Bronchial epithelial cell (primary cell): ENCODE data around the gene SLC30A5. TPM values are rescaled to one million over a fixed set of nuclear protein-coding genes. Genes with fewer than 3 reads are reported as not detected.

ENCODE experiments used
- DNase-seq: peaks from one replicate; pipeline ENCODE4 v3.0.0-alpha.2; 2010; ENCODE audit warnings: low read depth
- FAIRE-seq: peaks from 2 replicates; lab custom pipeline; 2011; peaks lifted over from hg19 to GRCh38; lab: Jason Lieb, UNC
- H3K27me3 ChIP-seq: 2 replicates; pipeline ENCODE4 v1.5.1; 2011; ENCODE audit warnings: low read length; ENCODE audit not compliant: control insufficient read depth, insufficient read depth
- H3K36me3 ChIP-seq: 2 replicates; pipeline ENCODE4 v1.5.1; 2011; ENCODE audit warnings: low read length; ENCODE audit not compliant: control insufficient read depth, insufficient read depth
- H3K4me3 ChIP-seq: 2 replicates; pipeline ENCODE4 v1.5.1; 2011; ENCODE audit warnings: mild to moderate bottlenecking, low read depth, low read length, control low read depth
- total RNA-seq: library from RNA; depleted of rRNA; stranded (reverse); fragments of >200 nt; gene quantifications from 2 replicates; pipeline ENCODE4 v1.2.1, GENCODE V29; 2014
- TF ChIP-seq, protein P1 (sequence below): IDR thresholded peaks from 2 replicates; pipeline ENCODE4 v1.5.1; 2011; ENCODE audit warnings: mild to moderate bottlenecking, moderate library complexity, low read length, control low read depth, inconsistent platforms; ENCODE audit not compliant: insufficient read depth, severe bottlenecking

The SLC30A5 gene
- total RNA-seq, 1 donor from 2014 or later, result 55.3 TPM

DNA sequence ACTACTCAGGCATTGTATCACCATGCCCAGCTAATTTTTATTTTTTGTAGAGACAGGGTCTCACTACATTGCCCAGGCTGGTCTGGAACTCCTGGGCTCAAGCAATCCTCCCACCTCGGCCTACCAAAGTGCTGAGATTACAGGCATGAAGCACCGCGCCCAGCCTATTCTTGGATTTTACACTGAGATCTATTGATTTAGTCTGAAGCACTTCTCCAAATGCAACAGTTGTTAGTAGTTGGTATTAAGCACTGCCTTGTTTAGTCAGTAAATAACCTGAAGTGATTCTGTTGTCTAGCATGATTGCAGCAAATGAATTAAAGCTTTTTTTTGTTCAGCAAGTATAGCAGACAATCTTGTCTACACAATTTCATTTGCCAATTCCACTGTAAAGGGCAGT lies 64.2 kb downstream of the SLC30A5 start:
- TF ChIP-seq, protein P1, sequence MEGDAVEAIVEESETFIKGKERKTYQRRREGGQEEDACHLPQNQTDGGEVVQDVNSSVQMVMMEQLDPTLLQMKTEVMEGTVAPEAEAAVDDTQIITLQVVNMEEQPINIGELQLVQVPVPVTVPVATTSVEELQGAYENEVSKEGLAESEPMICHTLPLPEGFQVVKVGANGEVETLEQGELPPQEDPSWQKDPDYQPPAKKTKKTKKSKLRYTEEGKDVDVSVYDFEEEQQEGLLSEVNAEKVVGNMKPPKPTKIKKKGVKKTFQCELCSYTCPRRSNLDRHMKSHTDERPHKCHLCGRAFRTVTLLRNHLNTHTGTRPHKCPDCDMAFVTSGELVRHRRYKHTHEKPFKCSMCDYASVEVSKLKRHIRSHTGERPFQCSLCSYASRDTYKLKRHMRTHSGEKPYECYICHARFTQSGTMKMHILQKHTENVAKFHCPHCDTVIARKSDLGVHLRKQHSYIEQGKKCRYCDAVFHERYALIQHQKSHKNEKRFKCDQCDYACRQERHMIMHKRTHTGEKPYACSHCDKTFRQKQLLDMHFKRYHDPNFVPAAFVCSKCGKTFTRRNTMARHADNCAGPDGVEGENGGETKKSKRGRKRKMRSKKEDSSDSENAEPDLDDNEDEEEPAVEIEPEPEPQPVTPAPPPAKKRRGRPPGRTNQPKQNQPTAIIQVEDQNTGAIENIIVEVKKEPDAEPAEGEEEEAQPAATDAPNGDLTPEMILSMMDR, result no peak
- no peaks in the 10 kb centered on the region for H3K27me3 ChIP-seq
- no peak for DNase-seq
- no peak overlapping the region for H3K4me3 ChIP-seq
- FAIRE-seq, result no peak
- H3K36me3 ChIP-seq, result no peaks in the 10 kb centered on the region

DNA sequence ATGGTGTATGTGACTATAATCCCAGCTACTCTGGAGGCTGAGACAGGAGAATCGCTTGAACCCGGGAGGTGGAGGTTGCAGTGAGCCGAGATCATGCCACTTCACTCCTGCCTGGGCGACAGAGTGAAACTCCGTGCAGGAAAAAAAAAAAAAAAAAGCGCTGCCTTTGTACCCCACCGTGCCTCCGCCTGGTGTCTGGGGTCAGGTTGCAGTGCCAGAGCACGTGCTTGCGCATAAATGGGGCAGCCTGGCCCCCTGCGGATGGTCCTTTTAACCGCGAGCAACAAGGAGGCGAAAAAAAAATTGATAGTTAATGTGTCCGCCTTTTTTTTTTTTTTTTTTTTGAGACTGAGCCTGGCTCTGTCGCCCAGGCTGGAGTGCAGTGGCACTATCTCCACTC lies 66.8 kb downstream of the SLC30A5 start:
- no peaks in the 10 kb centered on the region for H3K36me3 ChIP-seq
- DNase-seq (no peak), FAIRE-seq (no peak)
- no peaks in the 10 kb centered on the region for H3K27me3 ChIP-seq
- TF ChIP-seq, protein P1, result no peak
- H3K4me3 ChIP-seq, result no peak overlapping the region

DNA sequence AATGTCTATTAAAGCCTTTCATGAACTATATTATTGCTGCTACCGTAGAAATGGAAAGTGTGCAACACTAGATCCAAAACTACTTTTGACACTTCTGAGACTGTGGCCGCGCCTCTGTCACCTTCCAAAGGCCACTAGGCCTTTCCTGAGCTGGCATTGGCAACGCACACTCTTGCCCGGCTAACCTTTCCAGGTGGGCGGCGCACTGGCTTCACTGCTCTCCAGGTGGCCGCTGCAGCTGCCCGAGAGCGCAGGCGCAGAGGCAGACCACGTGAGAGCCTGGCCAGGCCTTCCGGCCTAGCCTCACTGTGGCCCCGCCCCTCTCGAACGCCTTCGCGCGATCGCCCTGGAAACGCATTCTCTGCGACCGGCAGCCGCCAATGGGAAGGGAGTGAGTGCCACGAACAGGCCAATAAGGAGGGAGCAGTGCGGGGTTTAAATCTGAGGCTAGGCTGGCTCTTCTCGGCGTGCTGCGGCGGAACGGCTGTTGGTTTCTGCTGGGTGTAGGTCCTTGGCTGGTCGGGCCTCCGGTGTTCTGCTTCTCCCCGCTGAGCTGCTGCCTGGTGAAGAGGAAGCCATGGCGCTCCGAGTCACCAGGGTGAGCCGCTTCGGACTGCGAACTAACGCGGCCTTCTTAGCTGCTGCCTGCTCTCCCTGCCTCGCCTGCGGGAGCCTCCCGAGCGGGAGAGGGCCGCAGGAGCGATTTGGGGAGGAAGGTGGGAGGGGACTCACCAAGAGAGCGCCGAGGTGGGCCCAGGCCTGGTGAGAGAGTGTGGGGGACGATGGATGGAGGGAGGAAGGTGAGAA lies 73.1 kb downstream of the SLC30A5 start, which contains the start of gene CCNB1:
Gene CCNB1 (plus strand): TSS at position 465 of the 807 bp plus-strand sequence. CDS start 113 bp downstream, at position 578.
- peak within 1 kb of the TSS; percentile 88 for H3K4me3 ChIP-seq
- FAIRE-seq (no peak), DNase-seq (peak; percentile 95)
- no peaks in the 10 kb centered on the region for H3K27me3 ChIP-seq
- TF ChIP-seq, protein P1, result no peak
- H3K36me3 ChIP-seq, result peaks cover 5% of the 10 kb centered on the region

- no peaks in the 10 kb centered on the region for H3K27me3 ChIP-seq
- FAIRE-seq (no peak), DNase-seq (no peak)
- peaks cover 5% of the 10 kb centered on the region for H3K36me3 ChIP-seq
- peak overlapping the region; percentile 88 for H3K4me3 ChIP-seq
- TF ChIP-seq, protein P1, result no peak
These were observed 73.7 kb downstream of the SLC30A5 start for GRCh38 chr5:69167493-69167855.

DNA sequence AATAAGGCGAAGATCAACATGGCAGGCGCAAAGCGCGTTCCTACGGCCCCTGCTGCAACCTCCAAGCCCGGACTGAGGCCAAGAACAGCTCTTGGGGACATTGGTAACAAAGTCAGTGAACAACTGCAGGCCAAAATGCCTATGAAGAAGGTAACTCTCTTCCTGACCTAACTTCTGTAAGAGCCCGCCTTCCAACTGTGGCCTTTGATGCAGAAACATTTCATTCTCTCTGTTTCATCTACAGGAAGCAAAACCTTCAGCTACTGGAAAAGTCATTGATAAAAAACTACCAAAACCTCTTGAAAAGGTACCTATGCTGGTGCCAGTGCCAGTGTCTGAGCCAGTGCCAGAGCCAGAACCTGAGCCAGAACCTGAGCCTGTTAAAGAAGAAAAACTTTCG lies 74.1 kb downstream of the SLC30A5 start:
- H3K4me3 ChIP-seq, result peak overlapping the region; percentile 88
- FAIRE-seq, result no peak
- TF ChIP-seq, protein P1, result no peak
- H3K27me3 ChIP-seq, result no peaks in the 10 kb centered on the region
- H3K36me3 ChIP-seq, result peaks cover 5% of the 10 kb centered on the region
- no peak for DNase-seq
